GM12878 (cell line): ENCODE results near the gene PHF21B. TPM values are rescaled to one million over a fixed set of nuclear protein-coding genes. Genes with fewer than 3 reads are reported as not detected.

Experiments
- BCLAF1 ChIP-seq: fragments of 450-650 bp; IDR thresholded peaks from 2 replicates; pipeline ENCODE4 v1.6.1; 2017; ENCODE audit warnings: antibody characterized with exemption, mild to moderate bottlenecking, moderate library complexity
- CBFB ChIP-seq: IDR thresholded peaks from 2 replicates; pipeline ENCODE4 v1.6.1; 2016; ENCODE audit warnings: antibody characterized with exemption, low read depth
- CEBPB ChIP-seq, 2 experiments: fragments of 150-350 bp in 1 of 2; IDR thresholded peaks; 2 replicates each; pipeline ENCODE4 v1.6.1; 2012 to 2014; ENCODE audit warnings: low read depth in 2 of 2, low read length in 2 of 2, borderline replicate concordance in 1 of 2, inconsistent platforms in 1 of 2
- CTCF ChIP-seq, 3 experiments: IDR thresholded peaks in 2 of 3; conservative IDR thresholded peaks in 1 of 3; 2 replicates each; pipeline ENCODE4 v1.5.1; 2011; ENCODE audit warnings: low read depth in 3 of 3, low read length in 3 of 3, mild to moderate bottlenecking in 3 of 3, control low read depth in 2 of 3, moderate library complexity in 2 of 3, inconsistent platforms in 1 of 3, mixed read lengths in 1 of 3; ENCODE audit not compliant: control insufficient read depth in 2 of 3, insufficient read depth in 1 of 3; ENCODE audit errors: extremely low read depth in 1 of 3
- DPF2 ChIP-seq: fragments of 450-650 bp; IDR thresholded peaks from 2 replicates; pipeline ENCODE4 v1.6.1; 2017; ENCODE audit warnings: mild to moderate bottlenecking
- GABPA ChIP-seq: IDR thresholded peaks from 2 replicates; pipeline ENCODE4 v1.6.1; 2014; ENCODE audit warnings: antibody characterized with exemption, low read depth, mild to moderate bottlenecking, inconsistent platforms
- MEF2B ChIP-seq: fragments of 450-650 bp; IDR thresholded peaks from 2 replicates; pipeline ENCODE4 v1.6.1; 2018; ENCODE audit warnings: mild to moderate bottlenecking, moderate library complexity; ENCODE audit not compliant: partially characterized antibody, poor library complexity, severe bottlenecking
- NKRF ChIP-seq: fragments of 450-650 bp; conservative IDR thresholded peaks from 2 replicates; pipeline ENCODE4 v1.6.1; 2017; ENCODE audit warnings: mild to moderate bottlenecking, moderate library complexity
- PAX5 ChIP-seq: IDR thresholded peaks from 2 replicates; pipeline ENCODE4 v1.6.1; 2011; ENCODE audit warnings: low read depth, low read length, borderline replicate concordance
- POLR2AphosphoS5 ChIP-seq: IDR thresholded peaks from 2 replicates; pipeline ENCODE4 v1.6.1; 2011; ENCODE audit warnings: mild to moderate bottlenecking, low read length, inconsistent platforms
- SIX5 ChIP-seq: IDR thresholded peaks from 2 replicates; pipeline ENCODE4 v1.6.1; 2011; ENCODE audit warnings: mild to moderate bottlenecking, low read depth, low read length, moderate library complexity; ENCODE audit not compliant: severe bottlenecking
- SP1 ChIP-seq: IDR thresholded peaks from one replicate; pipeline ENCODE4 v1.6.1; 2011; ENCODE audit warnings: low read depth, low read length
- ZBTB33 ChIP-seq: fragments of 450-650 bp; IDR thresholded peaks from 2 replicates; pipeline ENCODE4 v1.6.1; 2017; ENCODE audit warnings: mild to moderate bottlenecking
- polyA plus RNA-seq, 11 experiments: library from polyadenylated mRNA; depleted of rRNA in 4 of 11; unstranded in 6 of 11; stranded (reverse) in 5 of 11; fragments of >200 nt; fragmentation: Nextera tagmentation in 4 of 11; fragmentation: Illumina TruSeq in 1 of 11; extraction: Ambion mirVana in 4 of 11; extraction: Trizol in 1 of 11; gene quantifications; 1 replicate in 1 of 11; 2 replicates in 10 of 11; pipeline versions ENCODE4 v1.2.1 to v1.2.3, GENCODE V29; 2011 to 2016; ENCODE audit warnings: inconsistent platforms in 2 of 11, missing spikeins in 2 of 11, low read depth in 1 of 11
- total RNA-seq, 4 experiments: library from RNA; depleted of rRNA in 3 of 4; stranded (reverse); fragments of >200 nt in 3 of 4; fragmentation: Illumina TruSeq in 1 of 4; extraction: Trizol in 1 of 4; gene quantifications; 2 replicates each; pipeline versions ENCODE4 v1.2.1 to v1.2.3, GENCODE V29; 2013 to 2021

Gene PHF21B
- total and polyA plus RNA-seq, 10 of the 15 experiments (the other 5 are each of a cell fraction or from before 2014, with no cell fraction given): 0.03 to 0.35 TPM; not detected in 8

- no peak for TF ChIP-seq ZBTB33
- no peak for TF ChIP-seq CBFB
- TF ChIP-seq CTCF (IDR thresholded peaks at IDR 0.05 in 2 of 3, conservative IDR thresholded peaks at IDR 0.05 in 1 of 3; ENCODE audit: control insufficient read depth in 2 of 3, extremely low read depth in 1 of 3, insufficient read depth in 1 of 3, low read depth in 3 of 3, low read length in 3 of 3): no peak
- TF ChIP-seq BCLAF1: no peak
- TF ChIP-seq CEBPB (IDR thresholded peaks at IDR 0.05; ENCODE audit: borderline replicate concordance in 1 of 2, low read depth in 2 of 2, low read length in 2 of 2): no peak
- TF ChIP-seq SIX5: no peak
- no peak for TF ChIP-seq GABPA
- TF ChIP-seq NKRF: no peak
- TF ChIP-seq MEF2B: no peak
- no peak for TF ChIP-seq POLR2AphosphoS5
- no peak for TF ChIP-seq SP1
- TF ChIP-seq PAX5: no peak
- no peak for TF ChIP-seq DPF2
These were observed 10.3 kb upstream of the PHF21B start (continued) for GRCh38 chr22:45019861-45020655.
